GM21737 (cell line): ENCODE measurements around the gene SPATA20.

Experiments used
- ATAC-seq: cut with Tn5 transposase; IDR thresholded peaks from one replicate; pipeline ENCODE4 v1.9.1; 2021; ENCODE audit warnings: mild to moderate bottlenecking, moderate library complexity; ENCODE audit not compliant: unreplicated experiment

The SPATA20 gene

DNA sequence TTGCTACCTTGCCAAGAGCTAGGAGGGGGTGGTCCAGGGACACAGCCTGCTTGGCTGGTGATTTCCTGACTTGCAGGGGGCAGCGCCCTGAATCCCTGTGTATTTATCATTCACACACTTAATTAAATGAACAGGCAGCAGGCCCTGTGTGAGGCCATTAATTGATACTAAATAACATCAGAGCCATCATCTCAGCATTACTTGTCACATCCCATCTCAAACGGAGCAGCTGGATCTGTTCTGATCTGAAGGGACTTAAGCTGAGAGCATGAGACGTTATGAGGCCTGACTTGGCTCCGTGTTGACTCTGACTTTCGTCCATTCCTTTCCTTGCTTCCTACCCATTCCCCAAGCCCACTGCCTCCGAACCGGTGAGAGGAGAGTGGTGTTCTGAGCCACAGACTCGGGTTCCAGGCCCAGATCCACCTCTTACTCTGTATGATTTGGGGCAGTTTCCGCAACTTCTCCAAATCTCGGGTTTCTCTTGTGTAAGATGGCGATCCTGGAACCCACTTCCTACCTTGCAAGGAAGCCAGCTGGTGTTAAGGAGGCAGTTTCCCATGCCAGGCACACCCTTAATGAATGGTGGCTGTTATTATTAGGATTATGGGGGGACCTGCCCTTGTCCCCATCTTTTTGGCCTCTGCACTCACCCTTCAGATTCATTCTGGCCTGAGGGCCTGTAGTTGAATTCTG, 47.3 kb downstream of the SPATA20 start:
- ATAC-seq: no peak

- ATAC-seq: no peak
These were observed 47.9 kb downstream of the SPATA20 start for GRCh38 chr17:50594892-50595291.

DNA sequence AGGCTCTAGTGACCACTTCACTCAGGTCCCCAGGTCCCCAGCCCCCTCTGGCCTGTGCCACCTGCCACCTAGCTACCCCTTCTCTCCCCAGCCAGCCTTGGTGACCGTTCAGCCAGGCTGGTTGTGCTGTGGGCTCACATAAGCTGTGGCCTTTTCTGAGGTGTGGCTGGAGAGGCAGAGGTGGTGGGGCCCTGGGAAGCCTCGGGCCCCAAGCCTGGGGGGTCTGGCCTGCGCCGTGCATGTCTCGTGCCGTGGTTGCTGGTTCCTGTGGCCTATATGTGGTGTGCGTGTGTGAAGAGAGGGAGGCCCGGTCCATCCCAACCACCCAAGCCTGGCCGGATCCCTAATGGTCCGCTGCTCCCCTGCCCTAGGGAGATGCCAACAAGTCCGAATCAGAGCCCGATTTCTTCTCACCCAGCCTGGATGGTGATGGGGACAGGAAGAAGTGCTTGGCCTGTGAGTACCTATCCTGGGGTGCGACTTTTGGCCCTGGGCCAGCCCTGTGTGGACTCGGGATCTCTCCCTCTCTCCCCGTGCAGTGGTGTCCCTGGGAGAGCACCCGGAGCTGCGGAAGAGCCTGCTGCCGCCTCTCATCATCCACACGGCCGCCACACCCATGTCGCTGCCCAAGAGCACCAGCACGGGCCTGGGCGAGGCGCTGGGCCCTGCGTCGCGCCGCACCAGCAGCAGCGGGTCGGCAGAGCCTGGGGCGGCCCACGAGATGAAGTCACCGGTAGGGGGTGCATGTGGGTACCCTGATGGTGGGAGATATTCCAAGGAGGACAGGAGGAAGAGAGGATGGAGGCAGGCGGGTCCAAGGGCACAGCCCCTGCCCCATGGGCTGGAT, 49.4 kb downstream of the SPATA20 start:
- ATAC-seq: no peak

- no peak for ATAC-seq
These were observed 51.5 kb downstream of the SPATA20 start for GRCh38 chr17:50598487-50598886.

DNA sequence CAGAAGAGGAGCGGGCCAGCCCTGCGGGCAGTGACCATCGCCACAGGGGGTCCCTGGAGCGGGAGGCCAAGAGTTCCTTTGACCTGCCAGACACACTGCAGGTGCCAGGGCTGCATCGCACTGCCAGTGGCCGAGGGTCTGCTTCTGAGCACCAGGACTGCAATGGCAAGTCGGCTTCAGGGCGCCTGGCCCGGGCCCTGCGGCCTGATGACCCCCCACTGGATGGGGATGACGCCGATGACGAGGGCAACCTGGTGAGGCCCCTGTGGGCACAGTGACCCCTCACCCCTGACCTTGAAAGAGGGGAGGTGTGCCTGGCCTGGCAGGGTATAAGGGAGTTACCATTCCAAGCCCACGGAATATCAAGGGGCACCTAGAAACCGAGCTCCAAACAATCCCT, 52.6 kb downstream of the SPATA20 start:
- no peak for ATAC-seq

DNA sequence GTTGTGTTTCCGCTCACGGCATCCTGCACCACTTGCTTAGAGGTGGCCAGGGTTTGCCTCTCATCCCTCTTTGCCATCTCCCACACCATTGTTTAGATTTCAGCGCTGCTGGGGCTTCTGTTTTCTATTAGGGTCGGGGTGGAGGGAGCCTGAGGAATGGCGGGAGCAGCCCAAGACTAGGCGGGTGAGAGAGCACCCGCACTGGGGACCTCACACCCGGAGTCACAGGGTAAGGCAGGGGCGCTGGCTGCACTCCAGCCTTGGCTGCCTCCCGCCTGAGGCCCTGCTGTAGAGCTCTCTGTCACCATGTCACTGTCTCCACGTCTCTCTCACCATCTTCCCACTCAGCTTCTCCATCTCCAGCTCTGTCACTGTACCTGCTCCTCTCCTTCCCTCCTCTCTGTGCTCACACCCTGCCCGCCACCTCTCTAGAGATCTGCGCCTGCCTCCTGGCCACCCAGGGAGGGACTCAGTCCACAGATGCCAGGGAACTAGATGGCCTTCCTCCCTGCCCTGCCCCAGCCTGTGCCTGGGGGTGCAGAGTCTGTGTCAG, 54.9 kb downstream of the SPATA20 start:
- ATAC-seq: no peak

GRCh38 chr17:50602836-50603235, 55.9 kb downstream of the SPATA20 start:
- no peak for ATAC-seq

GRCh38 chr17:50603340-50603739, 56.4 kb downstream of the SPATA20 start:
- ATAC-seq: no peak

- no peak for ATAC-seq
These were observed 57.5 kb downstream of the SPATA20 start for GRCh38 chr17:50604513-50604912.

GRCh38 chr17:50605429-50605828, 58.5 kb downstream of the SPATA20 start:
- no peak for ATAC-seq
